ENCODE data around the gene FBLN1. TPM values are rescaled to one million over a fixed set of nuclear protein-coding genes. Genes with fewer than 3 reads are reported as not detected.

The FBLN1 gene
- total and polyA plus RNA-seq, 2 donors (not counting 1 experiment from before 2014, with no cell fraction given), result not detected

GRCh38 chr22:45632791-45633515 lies 130.3 kb downstream of the FBLN1 start:
- H3K79me2 ChIP-seq (ENCODE audit: control insufficient read depth, insufficient read depth, low read length), result no peaks in the 10 kb centered on the region
- H3K9ac ChIP-seq (ENCODE audit: low read length), result no peak overlapping the region
- CTCF ChIA-PET, result interaction anchor here (0.8 kb wide), 1 partner anchor 9 kb away, joined by 3 read pairs; no protein-coding TSS in a partner anchor
- H3K4me3 ChIP-seq (ENCODE audit: control extremely low read depth in 1 of 5, extremely low read depth in 1 of 5, insufficient read depth in 1 of 5, low read depth in 2 of 5, low read length in 4 of 5), result no peak overlapping the region
- peaks cover 0 to 30% (median 4%) of the 10 kb centered on the region in 4 experiments for H3K27me3 ChIP-seq (replicated peaks in 1 of 4; ENCODE audit: control extremely low read depth in 1 of 4, control insufficient read depth in 3 of 4, insufficient read depth in 4 of 4, low read length in 3 of 4)
- no peak for TF ChIP-seq CTCF (IDR thresholded peaks at IDR 0.05)
- TF ChIP-seq EZH2 (IDR thresholded peaks at IDR 0.05; ENCODE audit: borderline replicate concordance, insufficient read depth, low read depth, low read length, poor library complexity, severe bottlenecking), result no peak
- Mint-ChIP-seq H3K9me3 (ENCODE audit: insufficient read depth) (no peaks in the 10 kb centered on the region), H3K4me3 (no peak overlapping the region), H3K27me3 (peaks cover 58% of the 10 kb centered on the region), H3K27ac (no peak overlapping the region), H3K4me1 (no peaks in the 10 kb centered on the region)
- no peaks in the 10 kb centered on the region for H4K20me1 ChIP-seq (ENCODE audit: control insufficient read depth, insufficient read depth, low read length, poor library complexity, severe bottlenecking)
- intact Hi-C loops (cut with micrococcal nuclease), result no loop called here
- ATAC-seq (ENCODE audit: low read depth), result no peak
- H3K27ac ChIP-seq (ENCODE audit: low read length in 2 of 2), result no peak overlapping the region
- POLR2A ChIA-PET, result no interaction called here
- no peaks in the 10 kb centered on the region for H3K36me3 ChIP-seq (replicated peaks in 1 of 2; ENCODE audit: control extremely low read depth in 1 of 2, control insufficient read depth in 1 of 2, extremely low read depth in 1 of 2, insufficient read depth in 2 of 2, low read length in 1 of 2)
- no peaks in the 10 kb centered on the region for H3K9me3 ChIP-seq (ENCODE audit: control extremely low read depth in 1 of 3, control insufficient read depth in 2 of 3, insufficient read depth in 1 of 3, low read length in 2 of 3)
- no peak overlapping the region for H3K4me2 ChIP-seq (replicated peaks; ENCODE audit: low read depth, low read length, poor library complexity, severe bottlenecking)
- no peak for DNase-seq
- H2AFZ ChIP-seq (ENCODE audit: insufficient read depth, low read depth, low read length, poor library complexity, severe bottlenecking), result no peak overlapping the region
- no peaks in the 10 kb centered on the region for H3K4me1 ChIP-seq (ENCODE audit: control insufficient read depth in 2 of 2, insufficient read depth in 2 of 2, low read length in 2 of 2)
- 37% methylated on average over 11 of the region's 15 CpGs for WGBS (ENCODE audit: insufficient coverage)

- no peak overlapping the region for H3K4me2 ChIP-seq (replicated peaks; ENCODE audit: low read depth, low read length, poor library complexity, severe bottlenecking)
- no peak overlapping the region for H3K4me3 ChIP-seq (ENCODE audit: control extremely low read depth in 1 of 5, extremely low read depth in 1 of 5, insufficient read depth in 1 of 5, low read depth in 2 of 5, low read length in 4 of 5)
- peaks cover 0 to 4% of the 10 kb centered on the region in 2 donors for H3K4me1 ChIP-seq (ENCODE audit: control insufficient read depth in 2 of 2, insufficient read depth in 2 of 2, low read length in 2 of 2)
- no peak for ATAC-seq (ENCODE audit: low read depth)
- Mint-ChIP-seq H3K27ac (no peak overlapping the region), H3K4me1 (peaks cover 3% of the 10 kb centered on the region), H3K4me3 (no peak overlapping the region), H3K27me3 (peaks cover 56% of the 10 kb centered on the region), H3K9me3 (ENCODE audit: insufficient read depth) (no peaks in the 10 kb centered on the region)
- no peak for DNase-seq
- ChIA-PET POLR2A (no interaction called here), CTCF (no interaction called here)
- H3K27ac ChIP-seq (ENCODE audit: low read length in 2 of 2), result no peak overlapping the region
- 87% methylated on average over 4 of the region's 7 CpGs for WGBS (ENCODE audit: insufficient coverage)
- H4K20me1 ChIP-seq (ENCODE audit: control insufficient read depth, insufficient read depth, low read length, poor library complexity, severe bottlenecking), result no peaks in the 10 kb centered on the region
- H3K9ac ChIP-seq (ENCODE audit: low read length), result no peak overlapping the region
- TF ChIP-seq CTCF (IDR thresholded peaks at IDR 0.05) (no peak), EZH2 (IDR thresholded peaks at IDR 0.05; ENCODE audit: borderline replicate concordance, insufficient read depth, low read depth, low read length, poor library complexity, severe bottlenecking) (no peak)
- H3K27me3 ChIP-seq (replicated peaks in 1 of 4; ENCODE audit: control extremely low read depth in 1 of 4, control insufficient read depth in 3 of 4, insufficient read depth in 4 of 4, low read length in 3 of 4), result peaks cover 0 to 45% (median 9%) of the 10 kb centered on the region in 4 experiments
- no peak overlapping the region for H2AFZ ChIP-seq (ENCODE audit: insufficient read depth, low read depth, low read length, poor library complexity, severe bottlenecking)
- intact Hi-C loops (cut with micrococcal nuclease), result no loop called here
- H3K36me3 ChIP-seq (replicated peaks in 1 of 2; ENCODE audit: control extremely low read depth in 1 of 2, control insufficient read depth in 1 of 2, extremely low read depth in 1 of 2, insufficient read depth in 2 of 2, low read length in 1 of 2), result no peaks in the 10 kb centered on the region
- H3K9me3 ChIP-seq (ENCODE audit: control extremely low read depth in 1 of 3, control insufficient read depth in 2 of 3, insufficient read depth in 1 of 3, low read length in 2 of 3), result no peaks in the 10 kb centered on the region
- H3K79me2 ChIP-seq (ENCODE audit: control insufficient read depth, insufficient read depth, low read length), result no peaks in the 10 kb centered on the region
Measured at GRCh38 chr22:45636683-45637082, 134.0 kb downstream of the FBLN1 start.

Measured in B cell (primary cell).